Neuron (in vitro differentiated cells): Measurements from ENCODE around the gene BACH2.
"Not testable (repeated sequence)": the region's sequence is repeated elsewhere in the genome, so short reads cannot be mapped to it uniquely, and the experiment has no call there.

Experiments used
- H2AFZ ChIP-seq: one replicate; pipeline ENCODE4 v1.6.1; 2013; ENCODE audit warnings: low read depth, mild to moderate bottlenecking, inconsistent platforms, low read length, moderate library complexity
- H3K27me3 ChIP-seq: one replicate; pipeline ENCODE4 v1.6.1; 2013; ENCODE audit warnings: low read length; ENCODE audit not compliant: insufficient read depth
- H3K36me3 ChIP-seq: one replicate; pipeline ENCODE4 v1.6.1; 2013; ENCODE audit warnings: low read length; ENCODE audit not compliant: insufficient read depth
- H3K4me1 ChIP-seq: one replicate; pipeline ENCODE4 v1.6.1; 2013; ENCODE audit warnings: low read length; ENCODE audit not compliant: insufficient read depth
- H3K4me3 ChIP-seq: 2 replicates; pipeline ENCODE4 v1.5.1; 2013; ENCODE audit warnings: mild to moderate bottlenecking, low read length, moderate library complexity
- H3K9me3 ChIP-seq: one replicate; pipeline ENCODE4 v1.6.1; 2013; ENCODE audit warnings: low read length

The BACH2 gene

GRCh38 chr6:90078513-90079289 lies 217.9 kb downstream of the BACH2 start:
- Histone ChIP-seq H3K4me1 (peaks cover 35% of the 10 kb centered on the region), H3K4me3 (no peak overlapping the region), H3K9me3 (no peaks in the 10 kb centered on the region), H3K36me3 (no peaks in the 10 kb centered on the region), H2AFZ (no peak overlapping the region), H3K27me3 (no peaks in the 10 kb centered on the region)

DNA sequence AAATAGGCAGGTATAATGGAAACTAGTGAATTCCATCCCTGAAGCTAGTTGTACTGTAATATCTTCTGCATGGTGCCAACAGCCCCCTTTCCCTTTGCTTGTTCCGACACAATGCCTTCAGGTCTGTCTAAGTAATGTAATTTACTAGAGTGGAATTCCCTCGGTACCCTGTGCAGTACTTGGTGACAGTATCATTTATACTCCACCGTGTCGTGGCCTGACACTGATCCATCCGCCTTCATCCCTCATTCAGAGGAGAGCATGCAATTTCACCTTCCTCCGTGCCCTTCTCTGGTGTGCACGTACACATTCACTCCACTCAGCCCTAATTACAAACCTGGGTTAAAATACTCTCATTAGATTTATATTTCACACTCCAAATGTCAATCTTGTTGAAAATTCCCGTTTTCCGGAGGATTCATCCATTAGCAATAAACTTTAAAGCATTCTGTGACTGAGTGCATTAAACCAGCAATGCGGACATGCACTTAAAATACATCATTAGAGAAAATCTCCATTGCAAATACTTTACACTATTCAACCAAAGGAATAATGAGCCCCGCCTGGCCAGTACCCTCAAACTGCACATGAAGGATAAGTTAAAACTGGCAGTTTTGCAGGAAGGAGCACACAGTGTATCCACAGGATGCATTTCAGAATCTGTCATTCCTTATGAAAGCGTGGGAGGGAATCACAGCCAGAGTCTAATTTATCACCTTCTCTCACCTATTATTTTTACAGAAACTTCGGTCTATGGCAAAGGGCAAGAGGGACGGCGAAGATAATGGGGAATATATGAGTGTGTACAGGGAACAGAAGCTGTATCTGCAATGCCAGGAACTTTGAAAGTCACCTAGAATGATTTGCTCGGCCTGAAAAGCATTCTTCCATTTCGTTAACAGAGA lies 219.9 kb downstream of the BACH2 start:
- Histone ChIP-seq H3K4me1 (peaks cover 45% of the 10 kb centered on the region), H3K27me3 (no peaks in the 10 kb centered on the region), H2AFZ (no peak overlapping the region), H3K36me3 (no peaks in the 10 kb centered on the region), H3K4me3 (no peak overlapping the region), H3K9me3 (no peaks in the 10 kb centered on the region)

DNA sequence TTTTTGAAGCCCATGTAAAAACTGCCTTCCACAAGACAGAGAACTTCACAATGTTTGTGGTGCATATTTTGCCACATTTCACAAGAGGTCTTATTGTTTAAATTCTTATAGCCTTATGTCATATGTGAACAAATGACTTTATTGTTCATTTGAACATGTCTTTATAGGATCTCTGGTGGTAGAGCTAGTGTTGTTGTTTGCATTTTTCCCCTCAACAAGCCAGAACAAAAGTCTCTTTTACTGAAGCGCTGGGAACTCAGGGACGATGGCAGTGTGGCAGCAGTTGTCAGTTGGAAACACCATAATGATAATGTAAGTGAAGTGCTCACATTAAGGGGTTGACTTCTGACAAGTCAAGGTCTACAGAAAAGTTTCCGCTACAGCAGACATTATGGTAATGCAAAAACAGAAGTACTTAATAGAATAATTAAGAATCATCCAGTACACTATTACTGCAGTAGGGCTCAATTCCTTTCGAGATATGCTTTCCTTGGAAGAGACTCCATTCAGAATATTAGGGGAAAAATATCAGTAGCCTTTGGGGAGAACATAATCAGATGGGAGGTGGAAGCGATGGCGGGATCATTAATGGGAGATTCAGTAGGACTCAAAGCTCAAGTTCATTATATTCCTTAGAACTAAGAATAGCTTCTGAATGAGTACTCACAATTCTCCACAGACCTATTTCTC lies 222.3 kb downstream of the BACH2 start:
- Histone ChIP-seq H3K9me3 (no peaks in the 10 kb centered on the region), H3K4me1 (peaks cover 49% of the 10 kb centered on the region), H3K27me3 (no peaks in the 10 kb centered on the region), H2AFZ (no peak overlapping the region), H3K36me3 (peaks cover 2% of the 10 kb centered on the region), H3K4me3 (no peak overlapping the region)

GRCh38 chr6:90072935-90073464 lies 223.6 kb downstream of the BACH2 start:
- peaks cover 60% of the 10 kb centered on the region for H3K4me1 ChIP-seq
- no peaks in the 10 kb centered on the region for H3K9me3 ChIP-seq
- no peak overlapping the region for H2AFZ ChIP-seq
- H3K4me3 ChIP-seq = no peak overlapping the region
- H3K27me3 ChIP-seq = no peaks in the 10 kb centered on the region
- peaks cover 2% of the 10 kb centered on the region for H3K36me3 ChIP-seq

DNA sequence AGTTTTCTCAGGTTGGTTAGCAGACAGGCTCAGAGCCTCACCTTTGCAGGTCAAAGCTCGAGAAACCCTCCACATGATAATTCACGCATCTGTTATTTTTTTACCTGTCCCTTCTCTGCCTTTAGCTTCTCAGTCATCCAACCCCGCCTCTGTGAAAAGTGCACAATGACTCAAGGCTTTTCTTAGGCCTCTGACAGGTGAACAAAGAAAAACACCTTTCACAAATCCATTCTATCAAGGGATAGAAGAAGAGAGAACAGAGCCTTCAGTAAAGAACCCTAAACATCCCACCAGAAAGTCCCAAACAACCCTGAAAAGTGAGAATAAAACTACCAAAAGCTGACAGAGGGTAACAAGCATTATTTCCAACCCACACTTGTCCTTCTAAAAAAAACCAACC lies 224.1 kb downstream of the BACH2 start:
- Histone ChIP-seq H3K4me1 (peaks cover 57% of the 10 kb centered on the region), H2AFZ (no peak overlapping the region), H3K27me3 (no peaks in the 10 kb centered on the region), H3K9me3 (no peaks in the 10 kb centered on the region), H3K4me3 (no peak overlapping the region), H3K36me3 (peaks cover 2% of the 10 kb centered on the region)

- Histone ChIP-seq H3K27me3 (no peaks in the 10 kb centered on the region), H3K9me3 (peaks cover 3% of the 10 kb centered on the region), H3K4me1 (peaks cover 33% of the 10 kb centered on the region), H3K4me3 (no peak overlapping the region), H2AFZ (no peak overlapping the region), H3K36me3 (peaks cover 2% of the 10 kb centered on the region)
Measured at GRCh38 chr6:90068703-90069523, 227.7 kb downstream of the BACH2 start.

GRCh38 chr6:90068264-90068663 lies 228.4 kb downstream of the BACH2 start:
- Histone ChIP-seq H2AFZ (no peak overlapping the region), H3K4me3 (no peak overlapping the region), H3K27me3 (no peaks in the 10 kb centered on the region), H3K4me1 (peaks cover 26% of the 10 kb centered on the region), H3K36me3 (peaks cover 2% of the 10 kb centered on the region), H3K9me3 (peaks cover 3% of the 10 kb centered on the region)

- Histone ChIP-seq H2AFZ (no peak overlapping the region), H3K36me3 (peaks cover 2% of the 10 kb centered on the region), H3K4me1 (peaks cover 21% of the 10 kb centered on the region), H3K4me3 (no peak overlapping the region), H3K27me3 (no peaks in the 10 kb centered on the region), H3K9me3 (peaks cover 3% of the 10 kb centered on the region)
Measured at GRCh38 chr6:90066697-90067096, 229.9 kb downstream of the BACH2 start.

- no peaks in the 10 kb centered on the region for H3K36me3 ChIP-seq
- no peak overlapping the region for H2AFZ ChIP-seq
- no peaks in the 10 kb centered on the region for H3K27me3 ChIP-seq
- H3K4me3 ChIP-seq = no peak overlapping the region
- peaks cover 3% of the 10 kb centered on the region for H3K9me3 ChIP-seq
- H3K4me1 ChIP-seq = peaks cover 21% of the 10 kb centered on the region
Measured at GRCh38 chr6:90065173-90065572, 231.5 kb downstream of the BACH2 start.

- no peak overlapping the region for H2AFZ ChIP-seq
- no peaks in the 10 kb centered on the region for H3K27me3 ChIP-seq
- peaks cover 3% of the 10 kb centered on the region for H3K9me3 ChIP-seq
- no peak overlapping the region for H3K4me3 ChIP-seq
- H3K36me3 ChIP-seq = no peaks in the 10 kb centered on the region
- peaks cover 4% of the 10 kb centered on the region for H3K4me1 ChIP-seq
Measured at GRCh38 chr6:90062667-90063066, 234.0 kb downstream of the BACH2 start.

GRCh38 chr6:90062051-90062450 lies 234.6 kb downstream of the BACH2 start:
- H2AFZ ChIP-seq = no peak overlapping the region
- H3K36me3 ChIP-seq = no peaks in the 10 kb centered on the region
- H3K4me3 ChIP-seq = no peak overlapping the region
- H3K4me1 ChIP-seq = no peaks in the 10 kb centered on the region
- H3K27me3 ChIP-seq = no peaks in the 10 kb centered on the region
- H3K9me3 ChIP-seq = peaks cover 2% of the 10 kb centered on the region

- not testable (repeated sequence) for H3K4me3 ChIP-seq, H3K4me1 ChIP-seq, H3K27me3 ChIP-seq, H3K9me3 ChIP-seq, H3K36me3 ChIP-seq, H2AFZ ChIP-seq
Measured at GRCh38 chr6:90059178-90059577, 237.5 kb downstream of the BACH2 start.
